Measurements from ENCODE around the gene PPARD.

The PPARD gene

DNA sequence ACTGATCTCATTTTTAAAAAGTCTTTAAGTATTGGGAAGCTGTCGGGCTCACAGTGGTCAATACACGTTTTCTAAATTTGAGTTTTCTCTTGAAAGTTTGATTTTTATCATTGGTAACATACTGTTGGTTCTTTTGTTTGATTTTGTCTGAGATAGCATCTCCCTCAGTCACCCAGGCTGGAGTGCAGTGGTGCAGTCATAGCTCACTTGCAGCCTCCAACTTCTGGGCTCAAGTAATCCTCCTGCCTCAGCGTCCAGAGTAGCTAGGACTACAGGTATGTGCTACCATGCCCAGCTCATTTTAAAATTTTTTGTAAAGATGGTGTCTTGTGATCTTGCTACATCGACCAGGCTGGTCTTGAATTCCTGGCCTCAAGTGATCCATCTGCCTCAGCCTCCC lies 9.1 kb downstream of the PPARD start:
- in situ Hi-C loops (cut with MboI; ENCODE audit: low sequenced_read_pairs): no loop called here

DNA sequence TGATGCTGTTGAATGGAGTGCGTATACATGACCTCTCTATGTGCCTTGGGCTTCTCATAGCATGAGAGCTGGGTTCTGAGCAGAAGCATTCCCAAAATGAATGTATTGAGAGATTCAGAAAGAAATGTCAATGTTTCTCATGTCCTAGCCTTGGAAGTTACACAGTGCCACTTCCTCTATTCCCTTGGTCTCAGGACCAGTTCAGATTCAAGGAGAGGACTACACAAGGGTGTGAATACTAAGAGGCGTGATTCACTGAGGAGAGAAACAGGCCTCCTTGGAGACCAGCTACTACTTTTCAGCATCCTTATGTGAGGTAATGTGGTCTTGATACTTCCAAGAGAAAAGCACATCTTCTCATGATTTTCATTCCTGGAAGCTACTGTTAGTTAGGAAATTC lies 10.4 kb downstream of the PPARD start:
- in situ Hi-C loops (cut with MboI; ENCODE audit: low sequenced_read_pairs): no loop called here

DNA sequence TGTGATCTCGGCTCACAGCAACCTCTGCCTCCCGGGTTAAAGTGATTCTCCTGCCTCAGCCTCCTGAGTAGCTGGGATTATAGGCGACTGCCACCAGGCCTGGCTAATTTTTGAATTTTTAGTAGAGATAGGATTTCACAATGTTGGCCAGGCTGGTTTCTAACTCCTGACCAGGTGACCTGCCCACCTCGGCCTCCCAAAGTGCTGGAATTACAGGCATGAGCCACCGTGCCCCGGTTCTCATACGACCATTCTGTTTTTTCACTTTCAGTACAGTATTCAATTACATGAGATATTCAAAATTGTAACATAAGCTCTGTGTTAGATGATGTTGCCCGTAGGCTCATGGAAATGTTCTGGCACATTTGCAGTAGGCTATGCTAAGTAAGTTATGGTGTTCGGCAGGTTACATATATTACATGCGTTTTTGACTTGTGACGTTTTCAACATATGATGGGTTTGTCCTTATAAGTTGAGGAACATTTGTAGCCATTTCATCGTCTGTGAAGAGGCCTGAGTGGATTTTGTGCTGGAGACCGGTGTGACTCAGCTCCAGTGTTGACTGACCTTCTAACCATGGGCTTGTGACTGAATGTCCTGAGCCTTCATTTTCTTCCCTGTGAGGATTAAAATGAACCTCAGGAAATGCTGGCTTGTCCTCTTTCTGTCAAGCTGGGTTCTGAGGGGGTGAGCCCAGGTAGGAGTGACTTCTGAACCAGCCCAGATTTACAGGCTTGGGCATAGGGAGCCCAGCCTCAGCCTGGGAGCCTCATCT lies 12.2 kb downstream of the PPARD start:
- in situ Hi-C loops (cut with MboI; ENCODE audit: low sequenced_read_pairs): no loop called here

DNA sequence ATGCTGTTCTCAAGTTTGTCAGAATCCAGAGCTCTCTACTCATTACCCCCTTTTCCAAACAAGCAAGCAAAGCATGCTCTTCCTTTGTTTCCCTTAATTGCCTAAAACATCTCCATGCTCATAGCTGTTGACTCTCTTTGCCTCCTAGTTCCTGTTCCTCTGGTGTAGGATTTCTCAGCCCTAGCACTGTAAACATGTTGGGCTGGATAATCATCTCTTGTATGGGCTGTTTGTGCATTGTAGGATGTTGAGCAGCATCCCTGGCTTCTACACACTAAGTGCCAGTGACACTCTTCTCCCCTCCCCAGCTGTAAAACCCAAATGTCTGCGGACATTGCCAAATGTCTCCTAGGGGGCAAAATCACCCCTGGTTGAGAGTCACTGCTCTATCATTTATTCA lies 14.0 kb downstream of the PPARD start:
- in situ Hi-C loops (cut with MboI; ENCODE audit: low sequenced_read_pairs): no loop called here

DNA sequence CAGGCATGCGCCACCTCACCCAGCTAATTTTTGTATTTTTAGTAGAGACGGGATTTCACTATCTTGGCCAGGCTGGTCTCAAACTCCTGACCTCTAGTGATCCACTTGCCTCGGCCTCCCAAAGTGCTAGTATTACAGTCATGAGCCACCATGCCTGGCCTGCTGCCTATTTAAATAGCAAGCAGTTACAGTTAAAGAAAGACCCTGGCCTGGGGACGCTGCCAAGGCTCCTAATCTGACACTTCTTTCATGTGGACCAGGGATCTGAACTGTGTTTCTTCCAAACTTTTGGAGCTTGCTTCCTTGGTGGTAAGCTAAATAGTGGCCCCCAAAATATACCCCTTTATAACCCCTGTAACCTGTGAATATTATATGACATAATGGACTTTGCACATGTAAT lies 15.3 kb downstream of the PPARD start:
- in situ Hi-C loops (cut with MboI; ENCODE audit: low sequenced_read_pairs): no loop called here

DNA sequence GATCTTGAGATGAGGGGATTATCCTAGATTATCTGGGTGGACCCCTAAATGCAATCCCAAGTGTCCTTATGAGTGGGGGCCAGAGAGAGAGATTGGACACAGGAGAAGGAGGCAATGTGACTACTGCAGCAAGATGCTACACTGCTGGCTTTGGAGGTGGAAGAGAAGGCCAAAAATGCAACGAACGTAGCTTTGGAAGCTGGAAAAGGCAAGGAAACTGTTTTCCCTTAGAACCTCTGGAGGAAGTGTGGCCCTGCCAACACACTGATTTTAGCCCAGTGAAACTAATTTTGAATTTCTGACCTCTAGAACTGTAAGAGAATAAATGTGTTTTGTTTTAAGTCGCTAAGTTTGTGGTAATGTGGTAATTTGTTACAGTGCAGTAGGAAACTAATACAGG lies 15.7 kb downstream of the PPARD start:
- in situ Hi-C loops (cut with MboI; ENCODE audit: low sequenced_read_pairs): no loop called here

DNA sequence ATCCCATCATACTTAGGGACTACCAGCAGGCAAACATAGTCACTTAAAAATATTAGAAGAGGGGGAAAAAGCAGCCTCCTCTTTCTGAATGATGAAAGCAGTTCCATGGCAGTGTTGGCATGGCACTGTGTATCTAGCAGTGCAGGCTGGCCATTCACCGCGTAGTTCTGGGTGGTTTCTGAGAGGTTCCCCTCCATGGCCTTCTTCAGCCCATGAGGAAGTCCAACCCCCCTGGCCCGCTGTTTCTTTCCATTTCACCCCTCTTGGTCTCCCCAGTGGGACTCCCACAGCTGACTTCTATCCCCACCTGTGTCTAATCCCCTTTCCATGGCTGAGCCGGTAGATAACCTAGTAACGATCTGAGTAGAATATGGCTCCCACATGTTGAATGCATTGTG lies 17.0 kb downstream of the PPARD start:
- in situ Hi-C loops (cut with MboI; ENCODE audit: low sequenced_read_pairs): no loop called here

DNA sequence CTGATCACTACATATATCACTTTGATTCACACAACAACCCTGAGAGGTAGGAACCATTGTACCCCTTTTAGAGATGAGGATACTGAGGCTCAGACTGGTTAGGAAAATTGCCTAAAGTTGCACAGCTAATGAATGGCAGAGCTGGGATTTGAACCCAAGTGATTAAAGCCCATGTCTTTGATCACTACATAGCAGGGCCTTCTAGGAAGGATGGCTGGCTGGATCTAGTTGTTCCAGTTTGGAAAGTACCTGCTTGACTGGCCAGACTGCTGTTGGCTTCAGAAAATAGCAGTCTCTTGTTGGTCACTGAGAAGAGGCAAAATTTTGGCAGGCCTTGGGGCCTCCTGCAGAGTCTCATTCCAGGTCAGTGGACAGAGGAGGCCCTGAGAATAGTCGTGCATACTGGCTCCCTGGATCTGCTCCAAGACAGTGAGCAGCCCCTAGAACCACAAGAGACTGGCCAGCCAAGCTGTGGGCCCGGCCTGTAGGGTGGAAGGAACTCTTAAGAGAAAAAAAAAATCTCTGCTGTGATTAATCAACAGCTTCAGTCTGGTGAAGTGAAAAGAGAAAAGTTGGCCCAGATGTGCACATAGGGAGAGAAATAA lies 17.5 kb downstream of the PPARD start:
- in situ Hi-C loops (cut with MboI; ENCODE audit: low sequenced_read_pairs): no loop called here

DNA sequence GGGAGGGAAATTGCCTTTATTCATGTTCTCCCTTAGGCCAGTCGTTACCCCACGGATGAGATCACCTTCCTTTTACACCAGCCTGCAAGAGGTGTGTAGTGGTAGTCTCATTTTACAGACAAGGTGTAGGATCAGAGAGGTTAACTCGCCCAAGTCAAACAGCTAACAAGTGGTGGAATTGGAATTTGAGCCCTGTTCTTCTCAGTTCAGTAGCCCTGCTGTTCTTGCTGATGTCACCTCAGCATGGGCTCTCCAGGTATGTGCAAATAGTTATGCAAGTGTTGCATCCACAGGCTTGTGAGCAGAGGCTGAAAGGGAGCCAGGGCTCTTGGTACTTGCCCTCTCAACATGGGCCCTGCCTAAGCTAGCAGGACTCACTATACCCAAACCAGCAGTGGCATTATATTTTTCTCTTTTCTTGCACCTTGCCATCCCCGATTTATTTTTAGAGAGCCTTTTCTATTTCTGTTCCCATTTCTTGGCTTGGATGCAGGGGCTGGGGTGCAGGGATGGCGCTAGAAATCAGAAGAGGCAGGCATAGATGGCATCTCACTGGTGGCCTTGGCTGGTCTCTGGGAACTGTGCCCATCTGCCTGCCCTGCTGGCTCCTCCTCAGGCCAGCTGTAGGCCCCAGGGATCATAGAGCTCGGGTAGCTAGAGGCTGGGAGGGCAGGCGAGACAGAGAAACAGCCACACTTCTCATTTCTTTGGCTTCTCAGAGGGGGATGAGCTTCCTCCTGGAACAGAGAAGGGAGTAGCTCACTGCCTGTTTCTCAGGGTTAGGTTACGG lies 18.2 kb downstream of the PPARD start:
- in situ Hi-C loops (cut with MboI; ENCODE audit: low sequenced_read_pairs): no loop called here

DNA sequence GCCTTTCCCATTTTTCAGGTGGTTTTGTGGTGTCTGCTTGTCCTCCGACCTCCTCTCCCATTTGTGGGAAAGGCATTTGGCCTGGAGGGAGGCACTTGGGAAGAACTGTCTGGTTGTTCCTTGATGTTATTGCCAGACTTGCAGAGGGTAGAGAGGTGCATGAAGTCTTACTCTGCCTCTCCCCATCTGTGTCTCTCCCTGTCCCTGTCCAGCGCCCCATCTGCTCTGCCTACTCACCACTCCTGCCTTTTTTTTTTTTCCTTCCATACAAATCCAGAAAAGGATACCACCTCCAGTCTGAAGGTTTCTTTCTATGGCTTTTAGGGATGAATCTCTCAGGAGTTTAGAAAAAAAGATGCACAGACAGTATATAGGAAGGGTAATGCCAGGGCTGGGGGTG lies 19.8 kb downstream of the PPARD start:
- in situ Hi-C loops (cut with MboI; ENCODE audit: low sequenced_read_pairs): no loop called here

DNA sequence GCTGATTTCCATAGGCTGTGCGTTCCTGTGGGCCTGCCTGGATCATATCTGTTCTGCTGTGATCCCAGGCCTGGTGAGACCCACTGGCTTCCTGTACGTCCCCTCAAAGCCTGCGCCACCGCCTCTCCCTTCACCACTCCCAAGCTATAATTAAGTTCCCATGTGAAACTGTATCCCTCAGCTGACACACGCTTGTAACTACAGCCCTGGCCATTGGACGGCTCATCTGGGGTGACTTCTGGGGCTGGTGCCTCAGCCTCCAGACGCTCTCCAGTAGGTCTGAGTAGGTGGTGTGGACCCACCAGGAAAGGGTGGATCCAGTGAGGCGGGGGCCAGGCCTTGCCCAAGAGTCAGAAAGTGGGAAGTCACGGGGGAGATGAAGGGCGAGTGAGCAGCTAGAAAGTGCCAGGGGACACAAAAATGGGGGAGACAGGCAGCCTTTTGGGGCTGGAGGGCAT lies 21.0 kb downstream of the PPARD start:
- in situ Hi-C loops (cut with MboI; ENCODE audit: low sequenced_read_pairs): no loop called here

DNA sequence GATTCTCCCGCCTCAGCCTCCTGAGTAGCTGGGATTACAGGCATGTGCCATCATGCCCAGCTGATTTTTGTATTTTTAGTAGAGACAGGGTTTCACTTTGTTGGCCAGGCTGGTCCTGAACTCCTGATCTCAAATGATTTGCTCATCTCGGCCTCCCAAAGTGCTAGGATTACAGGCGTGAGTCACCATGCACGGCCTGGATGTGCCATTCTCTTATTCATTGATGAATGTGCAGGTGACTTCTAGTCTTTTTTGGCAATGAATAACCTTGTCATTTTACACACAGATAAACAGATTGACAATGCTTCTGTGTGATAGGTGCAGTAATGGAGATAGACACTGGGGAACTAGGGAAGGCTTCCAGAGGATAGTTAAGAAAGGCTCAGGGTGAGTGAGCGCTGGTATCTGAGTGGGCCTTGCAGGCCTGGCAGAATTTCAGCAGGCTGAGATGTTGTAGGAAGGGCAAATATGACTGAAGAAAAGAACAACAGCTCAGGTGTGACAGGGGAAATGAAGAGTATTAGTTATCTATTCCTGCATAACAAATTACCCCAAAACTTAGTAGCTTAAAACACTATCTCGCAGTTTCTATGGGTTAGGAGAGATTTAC lies 23.3 kb downstream of the PPARD start:
- in situ Hi-C loops (cut with MboI; ENCODE audit: low sequenced_read_pairs): no loop called here

DNA sequence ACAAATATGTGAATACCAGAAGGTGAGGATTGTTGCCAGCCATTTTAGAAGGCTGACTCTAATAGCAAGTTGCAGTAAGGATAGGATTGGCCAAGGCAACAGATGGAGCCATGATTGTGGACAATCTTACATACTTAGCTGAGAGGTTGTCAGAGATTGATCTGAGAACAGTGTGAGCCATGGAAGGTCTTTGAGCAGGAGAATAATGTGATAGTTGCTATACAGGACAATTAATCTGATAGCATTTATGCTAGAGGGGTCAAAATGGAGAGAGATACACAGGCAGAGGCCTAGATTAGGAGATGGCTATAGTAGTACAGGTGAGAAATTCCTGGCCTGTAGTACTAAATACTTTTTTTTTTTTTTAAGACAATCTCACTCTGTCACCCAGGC lies 23.8 kb downstream of the PPARD start:
- in situ Hi-C loops (cut with MboI; ENCODE audit: low sequenced_read_pairs): no loop called here

DNA sequence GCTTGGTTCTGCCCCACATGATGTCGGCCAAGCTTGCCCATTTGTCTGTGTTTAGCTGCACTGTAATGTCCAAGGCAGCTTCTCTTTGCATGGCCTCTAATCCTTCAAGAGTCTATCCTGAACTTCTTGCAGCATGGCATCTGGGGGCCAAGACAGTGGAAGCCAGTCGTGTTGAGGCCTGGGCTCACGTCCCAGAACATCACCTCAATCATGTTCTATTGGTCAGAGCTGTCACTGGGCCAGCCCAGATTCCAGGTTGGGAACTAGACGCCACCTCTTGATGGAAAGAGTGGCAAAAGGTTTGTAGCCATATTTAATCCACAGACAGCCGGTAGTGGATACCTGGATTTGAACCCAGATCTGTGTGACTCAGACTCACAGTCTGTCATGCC lies 25.3 kb downstream of the PPARD start:
- in situ Hi-C loops (cut with MboI; ENCODE audit: low sequenced_read_pairs): no loop called here

DNA sequence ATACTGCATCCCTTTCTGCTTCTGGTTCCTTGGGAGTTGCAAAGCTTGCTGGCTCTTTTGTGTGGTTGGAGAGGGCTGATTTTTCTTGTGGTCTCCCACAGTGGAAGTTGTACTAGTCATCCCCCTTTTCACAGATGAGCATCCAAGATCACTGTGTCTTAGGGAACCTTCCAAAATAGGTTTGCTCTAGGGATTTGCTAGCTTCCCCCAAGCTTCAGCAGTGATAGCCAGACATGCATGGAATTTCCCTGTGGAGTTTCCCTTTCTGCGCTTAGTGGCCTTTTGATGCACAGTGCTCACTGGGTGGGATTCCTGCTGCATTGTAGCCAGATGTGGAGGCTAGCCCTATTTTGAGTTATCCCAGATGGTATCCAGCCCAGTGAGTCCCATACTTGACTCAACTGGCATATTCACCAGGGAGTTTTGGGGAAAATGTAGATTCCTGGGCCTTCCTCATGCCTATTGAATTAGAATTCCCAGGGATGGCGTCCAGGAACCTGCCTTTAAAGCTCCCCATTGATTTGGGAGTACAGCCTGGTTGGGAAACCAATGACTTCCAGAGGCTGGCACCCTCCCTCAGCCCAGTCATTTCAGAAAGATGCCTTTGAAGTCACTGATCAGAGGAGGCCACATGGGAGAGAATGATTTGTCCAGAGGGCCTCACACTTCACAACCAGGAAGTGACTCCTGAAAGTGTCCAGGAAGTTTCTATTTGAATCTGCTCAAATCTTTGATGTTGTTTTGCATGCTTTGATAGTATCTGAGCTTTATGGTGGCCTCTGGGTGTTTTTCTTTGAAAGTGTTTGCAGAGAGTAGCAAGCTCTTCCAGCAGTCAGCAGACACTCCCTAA lies 25.9 kb downstream of the PPARD start:
- in situ Hi-C loops (cut with MboI; ENCODE audit: low sequenced_read_pairs): no loop called here

DNA sequence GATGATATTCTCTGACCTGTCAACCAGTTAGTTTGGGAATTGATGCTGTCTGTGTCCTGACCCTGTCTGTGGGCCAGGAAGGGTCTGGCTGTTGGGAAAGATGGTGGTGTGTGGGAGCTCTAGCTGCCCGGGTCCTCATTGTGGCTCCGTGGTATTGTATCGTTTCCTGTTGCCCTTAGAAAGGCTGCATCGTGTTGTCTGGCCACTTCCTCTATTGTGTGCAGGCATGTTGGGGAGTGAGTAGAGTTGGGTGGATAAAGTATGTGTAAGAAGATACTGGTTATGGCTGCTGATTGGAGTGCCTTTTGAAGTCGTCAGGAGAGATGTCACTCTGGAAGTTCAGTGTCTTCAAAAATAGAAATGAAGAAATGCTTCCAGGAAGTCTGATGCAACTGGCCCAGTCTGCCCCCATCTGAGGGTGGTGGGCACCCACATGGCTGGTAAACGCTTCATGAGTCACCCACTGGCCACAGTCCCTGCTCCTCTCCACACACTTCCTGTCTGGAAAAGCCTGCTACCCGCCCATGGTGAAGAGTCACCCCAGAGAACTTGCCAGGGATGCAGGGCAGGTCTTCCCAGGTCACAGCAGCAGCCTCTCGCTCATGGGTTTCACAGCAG lies 27.9 kb downstream of the PPARD start:
- in situ Hi-C loops (cut with MboI; ENCODE audit: low sequenced_read_pairs): no loop called here

DNA sequence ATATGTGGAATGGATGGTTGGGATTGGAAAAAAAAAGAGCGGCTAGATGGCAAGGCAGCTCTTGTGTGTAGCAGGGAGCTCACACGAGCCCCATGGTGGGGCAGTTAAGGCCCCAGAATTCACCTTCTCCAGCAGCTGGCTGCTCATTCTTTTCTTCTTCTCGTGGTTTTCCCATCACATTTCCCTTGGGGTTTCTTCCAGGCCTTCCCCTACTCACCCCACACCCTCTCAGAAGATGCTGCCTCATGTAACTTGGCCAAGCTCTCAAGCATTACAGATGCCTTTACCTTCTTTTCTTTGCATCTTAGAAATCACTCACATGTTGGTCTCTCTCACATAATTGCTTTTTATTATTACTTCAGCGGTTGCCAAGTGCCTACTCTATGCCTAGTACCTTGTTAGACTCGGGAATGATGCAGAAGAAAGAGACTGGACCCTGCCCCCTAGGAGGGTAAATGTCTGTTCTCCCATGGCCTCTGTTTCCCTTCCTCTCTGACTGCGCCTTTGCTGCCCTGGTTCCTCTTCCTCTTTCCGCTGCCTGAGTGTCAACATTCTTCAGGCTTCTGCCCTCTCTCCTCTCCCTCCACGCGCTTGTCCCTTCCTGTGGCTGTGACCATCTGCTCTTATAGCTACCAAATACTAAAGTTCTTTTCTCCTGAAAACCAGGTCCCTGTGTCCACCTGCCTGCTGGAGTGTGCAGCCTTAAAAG lies 28.6 kb downstream of the PPARD start:
- in situ Hi-C loops (cut with MboI; ENCODE audit: low sequenced_read_pairs): no loop called here

DNA sequence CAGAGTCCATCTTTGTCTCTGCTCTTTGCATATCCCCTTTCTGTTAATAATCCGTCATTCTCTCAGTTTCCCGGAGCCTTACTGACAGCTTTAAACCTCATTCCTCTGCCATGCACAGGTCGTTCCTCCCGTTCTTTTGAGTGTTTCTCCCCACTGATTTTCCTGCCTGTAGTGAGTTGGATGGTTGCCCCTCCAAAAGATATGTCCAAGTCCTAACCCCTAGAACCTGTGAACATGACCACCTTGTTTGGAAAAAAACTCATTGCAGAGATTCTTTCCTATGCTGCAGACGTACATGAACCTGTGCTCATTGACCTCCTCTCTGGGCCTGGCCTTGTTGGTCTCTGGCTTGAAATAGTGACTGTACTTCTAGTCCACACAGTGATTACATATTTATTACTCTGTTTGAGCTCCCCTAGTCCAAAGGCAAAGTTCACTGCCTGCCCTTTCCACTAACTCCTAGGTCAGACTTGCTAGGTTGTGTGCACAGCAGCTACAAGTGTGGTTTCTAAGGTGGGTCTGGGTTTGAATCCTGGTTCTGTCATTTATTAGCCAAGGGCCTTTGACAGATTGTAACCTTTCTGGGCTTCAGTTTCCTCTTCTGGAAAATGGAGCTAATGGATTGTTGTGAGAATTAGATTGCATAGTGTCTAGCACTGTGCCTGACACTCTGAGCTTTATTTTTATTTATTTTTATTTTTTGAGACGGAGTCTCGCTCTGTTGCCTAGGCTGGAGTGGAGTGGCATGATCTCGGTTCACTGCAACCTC lies 29.3 kb downstream of the PPARD start:
- in situ Hi-C loops (cut with MboI; ENCODE audit: low sequenced_read_pairs): no loop called here

DNA sequence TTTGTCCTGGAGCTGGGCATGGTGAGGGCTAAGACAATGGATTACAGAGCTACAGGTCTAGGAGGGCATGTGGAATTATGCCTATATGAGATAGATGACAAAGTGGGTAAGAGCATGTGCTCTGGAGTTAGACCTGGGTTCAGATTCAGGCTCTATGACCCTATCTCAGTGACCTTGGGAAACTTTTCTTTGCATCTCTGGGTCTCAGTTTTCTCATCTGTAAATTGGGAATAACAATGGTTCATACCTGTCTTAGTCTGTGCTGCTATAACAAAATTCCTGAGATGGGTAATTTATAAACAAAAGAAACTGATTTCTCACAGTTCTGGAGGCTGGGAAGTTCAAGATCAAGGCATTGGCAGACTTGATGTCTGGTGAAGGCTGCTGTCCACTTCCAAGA lies 30.3 kb downstream of the PPARD start:
- in situ Hi-C loops (cut with MboI; ENCODE audit: low sequenced_read_pairs): no loop called here
